HCT116 (cell line): ENCODE data around the gene CKM. TPM values are rescaled to one million over a fixed set of nuclear protein-coding genes. Genes with fewer than 3 reads are reported as not detected.

Experiments
- ATAC-seq: fragments of 200-7000 bp; cut with Tn5 transposase; 2 replicates; pipeline ENCODE4 v1.9.1; 2020; ENCODE audit warnings: mild to moderate bottlenecking, moderate library complexity
- BruUV-seq: library from RNA; stranded (reverse); fragments of 400-500 nt; replicated peaks from 2 replicates; lab custom pipeline; 2021; lab: Mats Ljungman, UMichigan
- CTCF ChIA-PET: fragments of 300-600 bp; sonication (Branson Sonifier 250); formaldehyde crosslinking; loops from one replicate; lab custom pipeline; 2021; ENCODE audit warnings: antibody characterized with exemption; lab: Charles Lee
- POLR2A ChIA-PET: fragments of 300-600, 350-600 bp; sonication (Branson Sonifier 250); formaldehyde crosslinking; loops from one replicate; lab custom pipeline; 2021; ENCODE audit warnings: antibody characterized with exemption; lab: Charles Lee
- RAD21 ChIA-PET, 2 experiments: fragments of 300-600 bp; sonication (Branson Sonifier 250); formaldehyde crosslinking; loops; one replicate each; lab custom pipeline; 2023; ENCODE audit warnings: low total read pairs in 2 of 2; ENCODE audit not compliant: uncharacterized antibody in 2 of 2, unreplicated experiment in 2 of 2, low non-redundant PET in 1 of 2; lab: Charles Lee
- DNase-seq: peaks from one replicate; pipeline ENCODE4 v3.0.0-alpha.2; 2010; ENCODE audit warnings: low read depth, low spot score
- H2AFZ ChIP-seq: fragments of 200-600 bp; shearing (Covaris generic), sonication (generic); 2 replicates; pipeline ENCODE4 v1.6.1; 2017; ENCODE audit warnings: low read depth, mixed run types, mixed read lengths, antibody characterized with exemption, low read length; ENCODE audit not compliant: poor library complexity, severe bottlenecking
- H3K27ac ChIP-seq: 2 replicates; pipeline ENCODE4 v1.5.1; 2012; ENCODE audit warnings: low read depth, low read length
- H3K27me3 ChIP-seq: fragments of 200-600 bp; sonication (generic); 2 replicates; pipeline ENCODE4 v1.6.1; 2016; ENCODE audit warnings: mixed run types, low read length, mixed read lengths; ENCODE audit not compliant: insufficient read depth
- H3K36me3 ChIP-seq, 2 experiments: fragments of 200-500 bp in 1 of 2; fragments of 200-600 bp in 1 of 2; sonication (Bioruptor generic) in 1 of 2; sonication (generic) in 1 of 2; 2 replicates each; pipeline versions ENCODE4 v1.5.1 to v1.6.1; 2014 to 2016; ENCODE audit warnings: low read length in 2 of 2, inconsistent platforms in 1 of 2, mixed read lengths in 1 of 2, mixed run types in 1 of 2; ENCODE audit not compliant: insufficient read depth in 2 of 2, control insufficient read depth in 1 of 2
- H3K4me1 ChIP-seq, 2 experiments: fragments of 200-600 bp in 1 of 2; sonication (generic) in 1 of 2; 2 replicates each; pipeline versions ENCODE4 v1.5.1 to v1.6.1; 2012 to 2017; ENCODE audit warnings: low read length in 2 of 2, inconsistent platforms in 1 of 2, mild to moderate bottlenecking in 1 of 2, mixed read lengths in 1 of 2, mixed run types in 1 of 2, moderate library complexity in 1 of 2; ENCODE audit not compliant: insufficient read depth in 2 of 2, control insufficient read depth in 1 of 2
- H3K4me2 ChIP-seq: fragments of 200-600 bp; sonication (generic); 2 replicates; pipeline ENCODE4 v1.6.1; 2017; ENCODE audit warnings: mixed run types, low read length, mixed read lengths
- H3K4me3 ChIP-seq, 2 experiments: fragments of 200-600 bp in 1 of 2; sonication (generic) in 1 of 2; replicated peaks in 1 of 2; 2 replicates each; pipeline ENCODE4 v1.5.1; 2011 to 2016; ENCODE audit warnings: low read length in 2 of 2, control low read depth in 1 of 2, low read depth in 1 of 2, mild to moderate bottlenecking in 1 of 2, mixed read lengths in 1 of 2, mixed run types in 1 of 2
- H3K79me2 ChIP-seq: fragments of 200-600 bp; sonication (generic); 2 replicates; pipeline ENCODE4 v1.6.1; 2017; ENCODE audit warnings: mild to moderate bottlenecking, mixed run types, low read length, moderate library complexity, mixed read lengths; ENCODE audit not compliant: insufficient read depth
- H3K9ac ChIP-seq: fragments of 200-600 bp; sonication (generic); 2 replicates; pipeline ENCODE4 v1.6.1; 2016; ENCODE audit warnings: low read length, mixed read lengths
- H3K9me2 ChIP-seq: fragments of 200-600 bp; sonication (generic), shearing (Covaris generic); 2 replicates; pipeline ENCODE4 v1.6.1; 2017; ENCODE audit warnings: mixed run types, mild to moderate bottlenecking, moderate library complexity; ENCODE audit not compliant: insufficient read depth
- H3K9me3 ChIP-seq, 2 experiments: fragments of 200-500 bp in 1 of 2; fragments of 200-600 bp in 1 of 2; sonication (Bioruptor generic) in 1 of 2; sonication (generic) in 1 of 2; 2 replicates each; pipeline ENCODE4 v1.6.1; 2014 to 2017; ENCODE audit warnings: low read length in 2 of 2, mixed read lengths in 2 of 2, inconsistent platforms in 1 of 2, low read depth in 1 of 2, mild to moderate bottlenecking in 1 of 2, mixed run types in 1 of 2, moderate library complexity in 1 of 2; ENCODE audit not compliant: control insufficient read depth in 1 of 2, insufficient read depth in 1 of 2
- H4K20me1 ChIP-seq: fragments of 200-600 bp; sonication (generic), shearing (Covaris generic); 2 replicates; pipeline ENCODE4 v1.6.1; 2017; ENCODE audit warnings: mixed run types, mild to moderate bottlenecking, moderate library complexity; ENCODE audit not compliant: insufficient read depth
- CBX3 ChIP-seq: IDR thresholded peaks from 2 replicates; pipeline ENCODE4 v1.6.1; 2012; ENCODE audit warnings: low read depth
- CEBPB ChIP-seq: IDR thresholded peaks from 2 replicates; pipeline ENCODE4 v1.6.1; 2012; ENCODE audit warnings: low read depth
- CTCF ChIP-seq, 3 experiments: fragments of 200-600 bp in 1 of 3; sonication (generic) in 1 of 3; IDR thresholded peaks in 2 of 3; conservative IDR thresholded peaks in 1 of 3; 2 replicates each; pipeline ENCODE4 v1.5.1; 2012 to 2017; ENCODE audit warnings: low read depth in 2 of 3, low read length in 2 of 3, antibody characterized with exemption in 1 of 3, borderline replicate concordance in 1 of 3, control low read depth in 1 of 3, mild to moderate bottlenecking in 1 of 3, mixed read lengths in 1 of 3, mixed run types in 1 of 3, moderate library complexity in 1 of 3; ENCODE audit not compliant: insufficient read depth in 1 of 3
- EGR1 ChIP-seq: IDR thresholded peaks from 2 replicates; pipeline ENCODE4 v1.6.1; 2012; ENCODE audit warnings: low read depth
- EZH2 ChIP-seq: fragments of 200-600 bp; sonication (generic); IDR thresholded peaks from 2 replicates; pipeline ENCODE4 v1.6.1; 2017; ENCODE audit warnings: antibody characterized with exemption, mixed run types
- FOSL1 ChIP-seq: IDR thresholded peaks from 2 replicates; pipeline ENCODE4 v1.6.1; 2012; ENCODE audit warnings: low read depth
- JUND ChIP-seq: IDR thresholded peaks from 2 replicates; pipeline ENCODE4 v1.6.1; 2012
- POLR2A ChIP-seq: IDR thresholded peaks from 2 replicates; pipeline ENCODE4 v1.7.0; 2011; ENCODE audit warnings: borderline replicate concordance; ENCODE audit not compliant: insufficient read depth, insufficient read length; ENCODE audit errors: extremely low read depth
- RAD21 ChIP-seq: IDR thresholded peaks from 2 replicates; pipeline ENCODE4 v1.6.1; 2012; ENCODE audit warnings: low read depth, mild to moderate bottlenecking
- TCF7L2 ChIP-seq: IDR thresholded peaks from 2 replicates; pipeline ENCODE4 v1.7.0; 2011; ENCODE audit warnings: borderline replicate concordance, inconsistent platforms; ENCODE audit not compliant: insufficient read depth, insufficient read length; ENCODE audit errors: extremely low read depth
- ZBTB33 ChIP-seq: IDR thresholded peaks from 2 replicates; pipeline ENCODE4 v1.6.1; 2011; ENCODE audit warnings: mild to moderate bottlenecking, low read length, moderate library complexity; ENCODE audit not compliant: insufficient replicate concordance; ENCODE audit errors: extremely low read depth
- ZFX ChIP-seq: fragments of 450-650 bp; IDR thresholded peaks from 2 replicates; pipeline ENCODE4 v1.6.1; 2017
- ZNF274 ChIP-seq: fragments of 200-500 bp; sonication (Bioruptor generic); IDR thresholded peaks from 2 replicates; pipeline ENCODE4 v1.6.1; 2014; ENCODE audit warnings: mild to moderate bottlenecking, low read depth, low read length, inconsistent platforms
- intact Hi-C: fragments of 100-400 bp; cut with micrococcal nuclease; formaldehyde crosslinking; loops from 2 replicates; pipeline ENCODE4 v1.10.0; 2022
- total RNA-seq: library from RNA; stranded (reverse); gene quantifications from one replicate; pipeline ENCODE4 v1.2.1, GENCODE V29; 2021; ENCODE audit not compliant: unreplicated experiment

The CKM gene
- total RNA-seq, 1 experiment from 2014 or later, result not detected

- Histone ChIP-seq H4K20me1 (no peaks in the 10 kb centered on the region), H3K4me2 (no peak overlapping the region), H3K9me3 (no peaks in the 10 kb centered on the region), H3K27ac (no peak overlapping the region)
- ATAC-seq, result no peak
- RAD21 ChIA-PET, result no interaction called here
- no peak for TF ChIP-seq EZH2
- TF ChIP-seq RAD21, result no peak
- TF ChIP-seq FOSL1, result no peak
- TF ChIP-seq, all 23 proteins: peak for 0
- H3K36me3 ChIP-seq, result no peaks in the 10 kb centered on the region; a peak in 1 of 4 replicates
- peaks cover 13% of the 10 kb centered on the region for H3K79me2 ChIP-seq
- no peaks in the 10 kb centered on the region for H3K27me3 ChIP-seq
- BruUV-seq, result no TSS peak
- DNase-seq, result no peak
- no peak overlapping the region for H3K4me3 ChIP-seq
- POLR2A ChIA-PET, result no interaction called here
- peaks cover 0 to under 1% of the 10 kb centered on the region in 2 experiments; a peak in 1 of 4 replicates for H3K4me1 ChIP-seq
- H3K9ac ChIP-seq, result no peak overlapping the region
- H3K9me2 ChIP-seq, result no peaks in the 10 kb centered on the region
- intact Hi-C loops, result no loop called here
- CTCF ChIA-PET, result no interaction called here
- H2AFZ ChIP-seq, result no peak overlapping the region
Observed at GRCh38 chr19:45258862-45259261, 63.8 kb downstream of the CKM start.

- H4K20me1 ChIP-seq, result no peaks in the 10 kb centered on the region
- ATAC-seq, result no peak
- no TSS peak for BruUV-seq
- H3K36me3 ChIP-seq, result no peaks in the 10 kb centered on the region; a peak in 1 of 4 replicates
- H3K4me2 ChIP-seq, result no peak overlapping the region
- H3K79me2 ChIP-seq, result peaks cover 34% of the 10 kb centered on the region
- no peaks in the 10 kb centered on the region for H3K27me3 ChIP-seq
- no peak for TF ChIP-seq ZBTB33
- no peak for TF ChIP-seq ZNF274
- TF ChIP-seq CEBPB, result no peak
- TF ChIP-seq CBX3, result no peak
- TF ChIP-seq POLR2A, result no peak
- TF ChIP-seq ZFX, result no peak
- no peak for TF ChIP-seq FOSL1
- no peak for TF ChIP-seq TCF7L2
- TF ChIP-seq JUND, result no peak
- TF ChIP-seq EGR1, result no peak
- TF ChIP-seq EZH2, result no peak
- no peak for TF ChIP-seq CTCF (IDR thresholded peaks at IDR 0.05 in 2 of 3, conservative IDR thresholded peaks at IDR 0.05 in 1 of 3; ENCODE audit: borderline replicate concordance in 1 of 3, insufficient read depth in 1 of 3, low read depth in 2 of 3, low read length in 2 of 3)
- peaks cover 5 to 20% of the 10 kb centered on the region in 2 experiments; a peak in 3 of 4 replicates for H3K4me1 ChIP-seq
- H3K9me3 ChIP-seq, result no peaks in the 10 kb centered on the region
- H3K9me2 ChIP-seq, result no peaks in the 10 kb centered on the region
- DNase-seq, result no peak
- H3K27ac ChIP-seq, result no peak overlapping the region
- RAD21 ChIA-PET, result no interaction called here
- no peak overlapping the region for H3K4me3 ChIP-seq
- intact Hi-C loops, result no loop called here
- no peak overlapping the region for H3K9ac ChIP-seq
- POLR2A ChIA-PET, result no interaction called here
- CTCF ChIA-PET, result no interaction called here
- no peak overlapping the region for H2AFZ ChIP-seq
Observed at GRCh38 chr19:45256836-45257235, 65.8 kb downstream of the CKM start.
